RPMI7951 (cell line): ENCODE results near the gene RPA3. TPM values are rescaled to one million over a fixed set of nuclear protein-coding genes. Genes with fewer than 3 reads are reported as not detected.

Source experiments
- DNase-seq: peaks from one replicate; pipeline ENCODE4 v3.0.0-alpha.2; 2012; ENCODE audit warnings: low read depth
- total RNA-seq: library from RNA; depleted of rRNA; stranded (reverse); fragments of >200 nt; shearing (Covaris generic); gene quantifications from 2 replicates; pipeline ENCODE4 v1.2.3, GENCODE V29; 2014

The RPA3 gene
- total RNA-seq, 1 experiment from 2014 or later, result 175 TPM

DNA sequence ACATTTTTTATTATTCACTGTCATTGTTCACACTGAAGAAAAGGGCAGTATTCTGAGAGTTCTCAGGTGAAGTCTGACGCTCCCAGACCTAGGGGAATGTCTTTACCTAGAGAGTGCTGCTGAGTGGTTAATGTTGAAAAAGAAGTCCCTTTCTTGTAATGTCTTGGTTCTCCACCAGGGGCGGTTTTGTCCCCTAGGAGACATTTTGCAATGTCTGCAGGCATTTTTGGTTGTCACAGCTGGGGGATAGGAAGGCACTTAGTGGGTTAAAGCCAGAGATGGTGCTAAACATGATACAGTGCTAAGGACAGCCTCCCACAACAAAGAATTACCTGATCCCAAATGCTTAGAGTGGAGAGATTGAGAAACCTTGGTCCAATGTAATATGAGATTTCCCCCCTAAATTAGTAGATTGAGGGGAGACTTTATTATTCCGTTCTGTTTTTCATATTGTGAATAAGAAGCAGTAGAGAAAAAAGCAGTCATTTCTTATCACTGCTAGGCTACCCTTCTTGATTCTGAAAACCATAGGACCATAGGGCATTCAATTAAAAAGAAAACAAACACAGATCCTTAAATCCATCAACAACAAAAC, 64.7 kb downstream of the RPA3 start:
- peak; percentile 29 for DNase-seq

DNA sequence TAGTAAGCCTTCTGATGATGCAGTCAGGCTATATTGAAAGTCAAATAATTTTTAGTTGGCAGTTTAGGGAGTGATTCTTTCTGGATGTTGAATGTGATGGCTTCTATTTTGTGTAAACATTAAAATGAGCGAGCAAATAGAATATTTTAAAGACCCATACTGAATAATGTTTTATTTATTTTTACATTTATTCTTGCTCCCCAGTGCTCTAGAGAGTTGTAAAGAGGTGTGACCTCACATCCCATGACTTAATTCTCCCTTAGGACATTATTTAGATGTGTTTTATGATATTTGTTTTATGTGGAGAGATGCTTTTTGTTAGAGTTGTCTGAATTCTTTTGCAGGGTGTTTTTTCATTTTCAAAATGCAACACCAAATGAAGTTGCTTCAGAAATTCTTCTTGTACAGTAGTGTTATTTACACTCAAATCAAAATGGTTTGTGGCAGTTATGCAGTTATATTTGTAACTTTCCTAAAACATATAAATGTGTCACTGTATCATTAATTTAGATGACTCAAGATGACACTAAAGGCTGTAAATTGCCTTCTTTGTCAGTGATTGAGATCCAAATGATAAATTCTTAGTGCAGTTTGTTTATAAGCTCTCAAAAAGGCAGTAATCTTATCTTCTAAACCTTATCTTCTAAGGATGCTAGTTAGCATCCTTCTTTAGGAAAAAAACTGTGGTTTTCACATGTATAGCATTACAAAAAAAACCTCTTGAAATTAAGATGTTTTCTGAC, 65.4 kb downstream of the RPA3 start:
- DNase-seq, result no peak

DNA sequence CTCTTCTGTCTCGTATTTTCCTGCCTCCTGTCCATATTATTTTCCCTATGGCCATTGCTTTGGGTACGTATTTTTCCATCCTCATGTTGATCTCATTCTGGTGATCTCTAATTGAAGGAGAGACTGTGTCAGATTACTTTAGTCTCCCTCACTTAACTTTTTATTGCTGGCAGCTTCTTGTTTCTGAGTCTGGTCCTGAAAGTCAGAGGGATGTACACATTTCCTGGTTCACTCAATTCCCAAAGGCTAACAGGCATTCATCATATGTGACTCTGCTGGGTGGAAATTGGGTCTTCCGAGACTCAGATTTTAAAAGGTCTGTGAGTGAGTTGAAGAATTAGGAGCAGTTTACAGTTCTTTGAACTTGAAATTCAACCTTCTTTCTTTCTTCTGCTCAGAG, 66.9 kb downstream of the RPA3 start:
- DNase-seq, result no peak

DNA sequence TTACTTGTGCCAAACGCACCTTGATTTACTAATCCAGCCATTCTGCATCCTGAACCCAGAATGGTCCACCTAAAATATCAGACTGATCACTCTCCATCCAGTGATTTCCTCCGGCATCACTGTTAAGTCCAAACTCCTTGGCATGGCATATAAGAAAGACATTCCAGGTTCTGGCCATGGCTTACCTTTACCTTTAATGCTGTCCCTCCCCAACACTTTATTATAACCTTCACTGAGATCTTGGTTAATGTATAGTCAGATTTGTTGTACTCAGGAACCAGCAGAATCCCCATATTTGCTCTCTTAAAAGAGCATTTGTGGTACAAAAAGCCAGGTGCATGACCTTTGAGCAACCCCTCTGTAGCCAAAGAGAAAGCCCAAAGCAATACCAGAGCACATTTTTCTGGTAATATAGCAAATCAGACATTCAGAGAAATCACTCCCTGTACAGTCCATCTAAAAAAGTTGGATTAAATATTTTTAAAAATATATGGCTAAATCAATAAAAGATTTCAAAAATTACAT, 67.7 kb downstream of the RPA3 start:
- no peak for DNase-seq

DNA sequence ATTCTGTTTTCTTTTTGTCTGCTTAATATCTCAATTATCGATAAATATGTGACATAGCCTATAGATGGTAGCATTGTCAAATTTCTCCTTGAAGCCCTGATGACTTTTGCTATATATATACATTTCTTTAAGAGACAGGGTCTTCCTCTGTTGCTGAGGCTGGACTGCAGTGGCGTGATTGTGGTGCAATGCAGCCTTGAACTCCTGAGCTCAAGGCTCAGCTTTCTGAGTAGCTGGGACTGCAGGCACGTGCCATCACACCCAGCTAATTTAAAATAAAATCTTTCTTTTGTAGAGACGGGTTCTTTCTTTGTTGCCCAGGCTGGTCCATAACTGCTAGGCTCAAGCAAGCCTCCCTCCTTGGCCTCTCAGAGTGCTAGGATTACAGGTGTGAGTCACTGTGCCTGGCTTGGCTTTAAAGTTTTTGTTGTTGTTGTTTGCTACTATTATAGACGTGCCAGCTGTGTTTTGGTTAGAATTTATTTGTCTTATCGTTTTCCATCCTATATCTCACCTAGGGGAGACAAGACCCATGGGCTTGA, 70.8 kb downstream of the RPA3 start:
- no peak for DNase-seq

DNA sequence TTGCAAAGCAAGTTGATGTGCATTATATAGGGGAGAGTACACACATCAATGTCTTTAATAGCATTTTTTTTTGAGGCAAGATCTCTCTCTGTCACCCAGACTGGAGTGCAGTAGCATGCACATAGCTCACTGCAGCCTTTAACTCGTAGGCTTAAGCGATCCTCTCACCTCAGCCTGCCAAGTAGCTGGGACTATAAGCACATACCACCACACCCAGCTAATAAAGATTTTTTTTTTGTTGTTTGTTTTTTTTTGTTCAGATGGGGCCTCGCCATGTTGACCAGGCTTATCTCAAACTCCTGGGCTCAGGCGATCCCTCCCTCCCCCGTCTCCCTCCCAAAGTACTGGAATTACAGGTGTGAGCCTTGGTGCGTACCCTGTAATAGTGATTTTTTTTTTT, 76.3 kb downstream of the RPA3 start:
- no peak for DNase-seq

DNA sequence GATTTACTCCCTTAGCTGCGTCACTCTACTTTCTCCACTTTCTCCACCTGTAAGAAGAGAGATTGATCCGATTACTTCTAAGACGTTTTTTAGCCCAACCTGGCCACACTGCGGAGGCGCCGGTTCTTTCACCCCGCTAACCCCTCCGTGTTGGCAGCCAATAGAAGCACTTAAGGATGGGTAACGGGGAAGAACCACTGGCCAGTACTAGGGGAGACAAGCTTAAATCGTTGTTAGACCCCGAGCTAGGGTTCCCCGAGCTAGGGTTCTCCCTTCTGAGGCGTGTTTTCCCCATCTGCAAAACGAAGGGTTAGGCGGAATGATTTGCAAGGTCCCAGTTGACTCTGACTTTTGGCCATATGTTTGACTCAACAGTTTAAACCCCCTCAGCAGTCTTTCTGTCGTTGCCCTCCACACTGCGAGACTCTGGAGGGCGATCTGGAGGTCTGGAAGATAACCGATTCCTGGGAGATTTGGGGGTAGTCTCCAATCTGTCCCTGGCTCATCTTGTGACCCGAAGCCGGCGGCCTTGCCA, 77.2 kb downstream of the RPA3 start:
- DNase-seq, result no peak

DNA sequence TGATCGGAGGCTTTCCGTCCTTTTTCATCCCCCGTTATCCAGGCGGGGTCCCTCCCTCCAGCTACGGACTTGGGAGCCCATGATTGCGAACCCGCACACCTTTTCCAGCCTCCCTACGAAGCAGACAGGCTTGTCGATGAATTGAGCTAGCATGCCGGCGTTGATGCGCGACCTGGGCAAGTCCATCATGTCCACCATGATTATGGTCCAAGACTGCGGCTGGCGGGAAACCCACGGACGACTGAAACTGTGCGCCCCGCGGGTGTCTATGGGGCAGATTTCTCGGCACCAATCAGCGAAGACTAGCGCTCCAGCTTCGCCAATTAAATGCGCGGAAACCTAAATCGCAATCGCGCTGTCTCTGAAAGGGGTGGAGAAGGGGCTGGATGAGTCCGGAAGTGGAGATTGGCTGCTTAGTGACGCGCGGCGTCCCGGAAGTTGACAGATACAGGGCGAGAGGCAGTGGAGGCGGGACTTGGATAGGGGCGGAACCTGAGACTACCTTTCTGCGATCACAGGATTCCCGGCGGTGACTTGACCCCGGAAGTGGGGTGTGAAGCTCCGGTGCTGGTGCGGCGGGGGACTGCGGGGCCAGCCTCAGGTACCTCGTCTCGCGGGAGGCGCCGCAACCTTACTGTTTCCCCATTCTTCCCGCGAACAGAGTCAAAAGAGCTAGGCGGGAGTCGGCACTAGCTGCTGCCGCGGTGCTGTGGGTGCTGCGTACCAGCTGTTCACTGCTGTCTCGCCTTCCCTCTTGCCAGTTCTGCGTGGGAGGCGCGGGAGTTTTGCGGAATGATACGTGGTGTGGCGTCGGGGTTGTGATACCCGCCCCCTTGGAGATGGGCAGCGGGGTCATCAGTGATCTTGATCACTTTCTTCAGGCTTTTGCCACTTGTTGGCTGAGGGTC, 77.9 kb downstream of the RPA3 start, which contains the start of gene UMAD1:
Gene UMAD1, plus strand, starts transcription at position 532 of the 908 bp plus-strand sequence. CDS start 32,620 bp downstream, outside the sequence.
- DNase-seq, result peak; percentile 100

DNA sequence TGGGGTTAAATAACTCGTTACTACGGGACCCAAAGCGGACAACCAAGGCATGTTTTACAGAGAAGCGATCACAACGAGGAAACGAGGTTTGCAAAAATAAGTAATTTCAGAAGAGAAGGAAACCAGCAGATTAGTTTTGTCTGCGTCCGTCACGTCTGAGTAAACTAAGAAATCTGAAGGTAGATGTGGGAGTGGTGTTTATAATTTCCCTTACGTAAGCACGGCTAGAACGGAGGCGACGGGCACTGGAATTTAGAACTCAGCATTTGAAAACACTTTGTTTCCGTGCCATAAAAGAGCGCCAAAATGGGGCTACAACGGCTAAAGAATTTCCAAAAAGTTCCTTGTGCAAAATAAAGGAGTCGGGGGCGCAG, 78.6 kb downstream of the RPA3 start:
- DNase-seq, result peak; percentile 32

DNA sequence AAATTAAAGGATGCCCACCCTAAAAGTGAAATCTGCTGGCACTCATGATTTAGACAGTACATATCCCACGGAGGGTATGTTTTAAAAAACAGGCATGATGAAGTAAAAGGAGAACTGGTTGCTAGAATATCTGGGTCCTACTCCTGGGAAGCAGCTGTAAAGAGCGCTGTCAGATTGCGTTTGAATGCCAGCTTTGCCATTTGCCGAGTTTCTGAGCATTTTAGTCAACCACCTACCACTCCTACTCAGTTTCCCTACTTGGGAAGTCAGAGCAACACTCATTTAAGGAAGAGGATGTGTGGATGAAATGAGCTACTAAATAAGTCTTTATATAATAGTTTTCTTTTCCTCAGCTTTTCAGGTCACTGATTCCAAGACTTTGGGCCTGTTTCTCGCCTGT, 79.0 kb downstream of the RPA3 start:
- peak; percentile 10 for DNase-seq

DNA sequence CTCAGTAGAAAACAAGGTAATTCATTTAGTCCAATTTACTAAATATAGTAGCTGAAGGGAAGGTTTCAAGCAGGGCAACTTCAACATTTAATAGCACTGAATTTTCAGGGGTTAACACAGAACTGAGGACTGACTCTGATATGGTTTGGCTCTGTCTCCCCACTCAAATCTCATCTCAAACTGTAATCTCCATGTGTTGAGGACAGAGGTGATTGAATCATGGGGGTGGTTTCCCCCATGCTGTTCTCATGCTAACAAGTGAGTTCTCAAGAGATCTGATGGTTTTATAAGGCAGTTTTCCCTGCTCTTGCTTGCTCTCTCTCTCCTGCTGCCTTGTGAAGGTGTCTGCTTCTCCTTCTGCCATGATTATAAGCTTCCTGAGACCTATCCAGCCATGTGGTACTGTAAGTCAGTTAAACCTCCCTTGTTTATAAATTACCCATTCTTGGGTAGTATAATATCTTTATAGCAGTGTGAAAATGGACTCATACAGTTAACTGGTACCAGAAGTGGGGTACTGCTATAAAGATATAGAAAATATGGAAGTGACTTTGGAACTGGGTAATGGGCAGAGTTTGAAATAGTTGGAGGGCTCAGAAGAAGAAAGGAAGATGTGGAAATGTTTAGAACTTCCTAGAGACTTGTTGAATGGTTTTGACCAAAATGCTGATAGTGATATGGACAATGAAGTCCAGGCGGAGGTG, 87.6 kb downstream of the RPA3 start:
- DNase-seq, result no peak

DNA sequence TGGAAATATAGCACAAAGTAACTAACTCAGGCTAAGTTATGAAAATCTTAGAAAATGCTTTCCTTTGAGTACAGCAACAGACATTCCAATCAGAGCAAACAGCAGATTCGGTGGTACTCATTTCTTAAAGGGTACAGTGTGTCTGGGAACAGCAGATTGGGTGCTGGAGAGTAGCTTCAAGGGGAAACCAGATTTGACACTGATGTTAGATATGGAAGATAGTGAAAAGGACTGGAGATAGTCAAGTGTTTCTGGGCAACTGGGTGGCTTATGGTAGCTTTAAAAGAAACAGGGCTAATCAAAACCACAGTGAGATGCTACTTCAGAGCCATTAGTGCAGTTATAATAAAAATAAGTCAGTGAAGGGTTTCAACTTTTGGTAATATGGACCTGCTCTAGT, 89.9 kb downstream of the RPA3 start:
- DNase-seq, result no peak

DNA sequence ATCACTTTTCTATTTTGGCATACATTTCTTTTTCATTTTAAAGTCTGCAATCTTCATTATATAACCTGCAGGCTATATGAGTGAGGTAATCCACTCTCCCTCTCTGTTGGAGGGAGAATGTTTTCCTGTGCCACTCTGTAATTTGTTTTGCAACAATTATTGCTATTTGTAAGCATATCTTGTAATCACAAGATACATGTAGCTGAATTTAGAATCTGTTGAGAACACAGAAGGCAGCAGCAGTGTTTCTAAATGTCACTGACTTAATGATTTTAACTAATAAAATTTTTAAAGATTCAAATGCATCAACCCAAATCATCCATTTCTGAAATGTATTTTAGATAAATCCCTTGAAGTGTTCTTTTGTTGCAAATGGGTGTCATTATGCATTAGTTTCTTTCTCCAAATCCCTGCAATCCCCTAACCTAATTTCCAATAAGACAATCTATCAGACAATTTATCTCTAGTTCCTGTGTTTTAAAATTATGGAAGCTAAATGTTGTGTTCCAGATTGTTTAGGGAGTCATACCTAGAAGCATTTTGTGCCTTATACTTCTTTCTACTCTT, 97.7 kb downstream of the RPA3 start:
- DNase-seq, result no peak

DNA sequence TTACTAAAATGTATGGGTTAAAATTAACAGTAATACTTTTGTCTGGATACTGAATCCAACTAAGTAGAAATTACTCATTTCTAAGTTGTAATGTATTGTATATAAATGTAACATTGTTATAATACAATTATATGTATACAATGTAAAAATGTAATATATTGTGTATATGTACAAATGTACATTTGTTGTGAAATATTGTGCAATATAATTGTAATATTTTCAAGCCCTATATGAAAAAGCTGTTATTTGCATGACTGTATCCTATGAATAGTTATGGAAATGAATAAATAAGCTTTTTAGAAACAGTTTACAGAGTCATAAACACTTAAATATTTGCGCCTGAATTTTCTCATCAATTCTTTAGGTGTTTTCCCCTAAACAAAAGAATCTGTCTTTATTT, 98.2 kb downstream of the RPA3 start:
- no peak for DNase-seq

DNA sequence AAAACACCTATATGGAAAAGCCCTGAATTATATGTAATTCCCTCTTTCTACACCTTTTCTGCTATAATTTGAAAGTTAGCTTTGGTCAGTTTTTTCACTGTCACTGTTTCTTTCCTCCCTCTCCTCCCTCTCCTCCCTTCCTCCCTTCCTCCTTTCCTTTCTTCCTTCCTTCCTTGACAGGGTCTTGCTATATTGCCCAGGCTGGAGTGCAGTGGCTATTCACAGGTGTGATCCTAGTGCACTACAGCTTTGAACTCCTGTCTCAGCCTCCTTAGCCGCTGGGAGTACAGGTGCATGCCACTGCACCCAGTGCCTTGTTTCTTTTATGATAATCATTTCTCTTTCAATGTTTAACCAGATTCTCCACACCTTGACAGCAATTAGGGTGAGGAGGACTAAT, 100.0 kb downstream of the RPA3 start:
- no peak for DNase-seq

DNA sequence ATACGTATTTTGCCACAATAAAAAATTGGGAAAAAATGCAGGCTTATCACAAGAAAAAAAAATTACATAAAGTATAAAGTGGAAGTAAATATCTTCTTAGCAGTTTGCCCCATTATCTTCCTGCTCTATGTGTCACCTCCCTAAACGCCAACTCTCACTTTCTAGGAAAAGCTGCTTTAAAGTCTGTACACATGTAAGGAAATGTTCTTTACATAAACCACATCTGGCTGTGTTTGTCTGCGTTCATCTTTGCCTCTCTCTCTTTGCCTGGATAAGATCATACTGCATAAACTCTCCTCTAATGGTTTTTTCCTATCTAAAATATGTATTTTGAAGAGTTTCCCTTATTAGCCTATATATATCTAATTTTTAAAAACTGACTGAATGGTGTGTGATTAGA, 100.9 kb downstream of the RPA3 start:
- DNase-seq, result no peak

DNA sequence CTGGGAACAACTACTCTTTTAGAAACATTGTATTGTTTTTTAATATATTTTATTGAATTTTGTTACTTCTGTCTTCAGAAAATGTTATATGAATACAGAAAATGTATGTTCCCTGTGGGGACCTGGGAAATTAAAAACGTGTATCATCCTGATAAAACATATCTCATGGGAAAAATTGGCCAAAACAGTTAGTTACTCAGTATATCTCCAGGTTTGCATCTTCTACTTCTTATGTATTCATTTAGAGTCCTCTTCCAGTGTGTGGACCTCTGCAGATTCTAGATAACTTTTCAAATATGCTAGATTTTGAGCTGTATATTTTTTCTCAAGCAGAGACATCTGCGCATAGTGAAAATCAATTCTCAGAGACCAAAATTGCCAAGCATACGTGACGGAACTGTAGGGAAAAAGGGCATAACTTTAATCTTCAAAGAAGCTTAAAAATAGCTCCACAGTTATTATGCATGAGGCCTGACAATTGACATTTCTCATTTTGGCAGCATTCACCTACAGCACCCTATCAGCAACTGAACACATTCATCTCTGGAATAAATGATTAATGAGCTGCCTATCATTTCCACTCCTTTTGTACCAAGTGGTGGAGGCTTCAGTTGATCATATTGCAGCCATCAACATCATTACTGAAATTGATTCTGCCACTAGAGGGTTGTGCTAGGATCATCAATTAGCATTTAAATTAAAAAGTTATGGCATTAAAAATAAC, 104.2 kb downstream of the RPA3 start:
- DNase-seq, result no peak

DNA sequence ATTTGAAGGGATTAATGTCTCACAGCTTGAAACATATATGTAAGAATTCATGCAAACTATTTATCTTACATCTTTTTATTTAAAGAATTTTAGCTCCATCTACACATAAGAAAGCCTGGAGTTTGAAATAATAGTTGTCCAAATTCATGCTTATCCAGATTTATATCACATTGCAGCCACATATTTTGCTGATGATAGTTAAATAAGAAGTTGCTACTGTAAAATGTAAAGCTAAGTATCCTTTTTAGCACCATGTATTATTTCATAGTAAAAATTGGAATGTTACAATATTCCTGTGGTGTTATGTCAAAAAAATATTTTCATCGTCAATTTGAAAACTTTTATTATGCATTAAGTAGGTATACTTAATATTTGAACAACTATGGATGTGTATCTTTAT, 105.2 kb downstream of the RPA3 start:
- DNase-seq, result no peak

DNA sequence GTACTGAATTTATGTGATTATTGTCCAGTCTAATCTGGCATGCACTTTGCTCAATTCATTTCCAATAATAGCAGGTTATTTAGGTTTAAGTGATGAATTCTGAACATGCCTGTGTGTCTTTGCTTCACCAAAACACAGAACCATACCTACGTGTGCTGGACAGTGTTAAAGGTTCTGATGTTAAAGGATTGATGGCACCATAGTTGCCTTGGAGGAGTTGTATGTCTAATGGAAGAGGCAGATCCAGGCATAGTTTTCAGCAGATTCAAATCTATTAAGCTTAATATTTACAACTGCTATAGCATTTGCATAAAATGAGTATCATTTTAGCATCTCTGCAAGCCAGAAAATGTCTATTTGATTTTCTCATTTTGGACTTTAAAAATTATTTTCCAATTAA, 105.9 kb downstream of the RPA3 start:
- DNase-seq, result no peak

DNA sequence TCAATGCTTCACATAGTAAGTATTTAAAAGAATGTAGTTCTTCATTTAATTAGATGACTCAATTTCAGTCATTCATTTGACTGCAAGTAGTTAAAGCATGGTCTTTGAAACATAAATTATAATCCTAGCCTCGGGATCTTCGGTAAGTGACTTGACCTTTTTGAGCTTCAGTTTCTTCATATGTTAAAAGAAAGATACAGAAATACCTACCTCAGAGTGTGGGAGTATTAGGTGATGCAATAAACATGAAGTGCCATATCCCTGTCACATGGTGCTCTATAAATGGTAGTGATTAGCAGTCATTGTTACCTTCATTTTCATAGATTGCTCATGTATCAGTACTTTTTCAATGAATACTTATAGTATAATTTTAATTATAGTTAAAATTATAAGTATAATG, 109.1 kb downstream of the RPA3 start:
- DNase-seq, result no peak
